ENCODE results near the gene CARD14. TPM values are rescaled to one million over a fixed set of nuclear protein-coding genes. Genes with fewer than 3 reads are reported as not detected.
"Not testable (repeated sequence)": the region's sequence is repeated elsewhere in the genome, so short reads cannot be mapped to it uniquely, and the experiment has no call there.

CARD14 gene
- total and polyA plus RNA-seq, 9 donors: 0.27 to 1.5 (median 0.56) TPM

DNA sequence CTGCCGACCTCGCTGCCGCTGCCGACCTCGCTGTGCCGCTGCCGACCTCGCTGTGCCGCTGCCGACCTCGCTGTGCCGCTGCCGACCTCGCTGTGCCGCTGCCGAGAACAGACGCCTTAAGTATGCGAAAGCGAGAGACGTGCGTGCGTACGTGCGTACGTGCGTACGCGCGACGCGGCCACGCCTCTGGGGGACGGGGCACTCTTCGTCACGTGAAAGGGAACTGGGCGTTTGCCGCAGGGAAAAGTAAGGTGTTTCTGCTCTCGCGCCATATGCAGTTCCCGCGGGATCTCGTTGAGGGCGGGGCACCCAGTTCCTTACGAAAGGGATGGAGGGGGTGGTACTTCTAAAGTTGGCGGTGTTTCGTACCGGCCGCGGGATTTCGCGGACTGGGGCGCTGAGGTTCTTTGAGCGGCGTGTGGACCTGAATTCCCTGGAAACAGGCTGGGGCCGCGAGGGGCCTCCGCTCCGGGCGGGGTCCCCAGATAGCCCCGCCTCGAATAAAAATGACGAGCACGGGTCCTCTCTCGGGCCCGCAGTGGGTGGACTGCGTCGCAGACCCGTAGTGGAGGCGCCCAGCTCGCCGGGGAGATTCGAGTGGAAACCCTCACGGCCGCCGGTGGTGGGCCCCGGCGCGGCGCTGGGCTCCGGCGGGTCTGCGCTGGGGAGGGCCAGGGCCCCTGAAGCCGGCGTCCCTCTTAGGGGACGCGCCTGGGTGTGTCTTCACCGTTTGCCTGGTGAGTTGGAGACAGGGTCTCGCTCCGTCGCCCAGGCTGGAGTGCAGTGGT, 22.6 kb upstream of the CARD14 start, which contains the start of gene EIF4A3:
Gene EIF4A3 (minus strand): TSS at position 94 of the 788 bp plus-strand sequence. CDS start 167 bp downstream, outside the sequence.
- Histone ChIP-seq H3K9me3 (replicated peaks; ENCODE audit: control insufficient read depth, low read depth, low read length) (no peaks in the 10 kb centered on the region), H3K27ac (ENCODE audit: low read length) (peak within 1 kb of the TSS; percentile 97), H3K4me1 (ENCODE audit: control insufficient read depth, insufficient read depth, low read length) (peaks cover 24% of the 10 kb centered on the region), H3K36me3 (ENCODE audit: control insufficient read depth, insufficient read depth, low read length) (peaks cover 30% of the 10 kb centered on the region), H3K4me3 (ENCODE audit: low read length) (peak within 1 kb of the TSS; percentile 97), H3K27me3 (ENCODE audit: control insufficient read depth, insufficient read depth, low read length) (no peaks in the 10 kb centered on the region)
- DNase-seq: peak; percentile 99
- under 1% methylated on average over 86 of the region's 90 CpGs for WGBS (ENCODE audit: insufficient coverage)

DNA sequence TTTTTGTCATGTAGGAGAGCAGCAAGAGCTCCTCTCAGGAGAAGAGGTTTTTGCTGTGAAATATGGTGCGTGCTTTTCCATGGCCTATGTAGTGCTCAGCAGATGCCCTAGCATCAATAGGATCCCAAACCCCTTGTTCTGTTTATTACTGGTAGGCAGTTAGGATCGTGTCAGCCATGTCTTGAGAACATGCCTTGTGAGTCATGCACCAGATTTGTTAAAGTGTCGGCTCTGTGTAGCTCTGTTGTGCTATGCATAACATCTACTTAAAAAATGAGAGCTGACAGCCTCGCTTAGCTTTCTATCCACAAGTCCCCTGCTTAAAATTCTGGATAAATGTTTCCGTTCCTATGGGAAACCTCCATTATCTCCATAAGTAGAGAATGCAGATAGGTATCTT, 18.5 kb upstream of the CARD14 start:
- no peak for DNase-seq
- Histone ChIP-seq H3K27me3 (ENCODE audit: control insufficient read depth, insufficient read depth, low read length) (no peaks in the 10 kb centered on the region), H3K4me3 (ENCODE audit: low read length) (no peak overlapping the region), H3K36me3 (ENCODE audit: control insufficient read depth, insufficient read depth, low read length) (peaks cover 9% of the 10 kb centered on the region), H3K4me1 (ENCODE audit: control insufficient read depth, insufficient read depth, low read length) (peaks cover 10% of the 10 kb centered on the region), H3K9me3 (replicated peaks; ENCODE audit: control insufficient read depth, low read depth, low read length) (no peaks in the 10 kb centered on the region), H3K27ac (ENCODE audit: low read length) (no peak overlapping the region)
- 60% methylated on average over 1 of the region's 5 CpGs for WGBS (ENCODE audit: insufficient coverage)

DNA sequence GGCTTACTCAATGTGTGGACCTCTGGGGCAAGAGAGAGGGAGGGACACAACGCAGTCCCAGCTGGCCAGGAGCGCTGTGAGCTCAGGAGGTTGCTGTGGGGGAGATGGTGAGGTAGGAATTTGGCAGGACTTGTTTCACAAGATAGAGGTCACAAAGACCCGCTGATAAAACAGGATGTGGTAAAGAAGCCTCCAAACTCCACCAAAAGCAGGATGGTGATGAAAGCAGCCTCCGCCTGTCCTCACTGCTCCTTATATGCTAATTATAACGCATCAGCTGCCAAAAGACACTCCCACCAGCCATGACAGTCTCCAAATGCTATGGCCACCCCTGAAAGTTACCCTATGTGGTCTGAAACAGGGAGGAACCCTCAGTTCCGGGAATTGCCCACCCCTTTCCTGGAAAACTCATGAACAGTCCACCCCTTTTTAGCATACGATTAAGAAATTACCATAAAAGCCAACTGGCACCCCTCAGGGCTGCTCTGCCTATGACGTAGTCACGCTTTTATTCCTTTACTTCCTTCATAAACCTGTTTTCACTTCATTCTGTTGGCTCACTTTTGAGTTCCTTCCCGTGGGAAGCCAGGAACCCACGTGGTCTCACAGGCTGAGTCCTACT, 17.6 kb upstream of the CARD14 start:
- no peaks in the 10 kb centered on the region for H3K9me3 ChIP-seq (replicated peaks; ENCODE audit: control insufficient read depth, low read depth, low read length)
- H3K4me3 ChIP-seq (ENCODE audit: low read length): no peak overlapping the region
- H3K27ac ChIP-seq (ENCODE audit: low read length): no peak overlapping the region
- H3K4me1 ChIP-seq (ENCODE audit: control insufficient read depth, insufficient read depth, low read length): peaks cover 10% of the 10 kb centered on the region
- peaks cover 9% of the 10 kb centered on the region for H3K36me3 ChIP-seq (ENCODE audit: control insufficient read depth, insufficient read depth, low read length)
- no peaks in the 10 kb centered on the region for H3K27me3 ChIP-seq (ENCODE audit: control insufficient read depth, insufficient read depth, low read length)
- WGBS (ENCODE audit: insufficient coverage): 61% methylated on average over 9 of the region's 11 CpGs
- DNase-seq: no peak

DNA sequence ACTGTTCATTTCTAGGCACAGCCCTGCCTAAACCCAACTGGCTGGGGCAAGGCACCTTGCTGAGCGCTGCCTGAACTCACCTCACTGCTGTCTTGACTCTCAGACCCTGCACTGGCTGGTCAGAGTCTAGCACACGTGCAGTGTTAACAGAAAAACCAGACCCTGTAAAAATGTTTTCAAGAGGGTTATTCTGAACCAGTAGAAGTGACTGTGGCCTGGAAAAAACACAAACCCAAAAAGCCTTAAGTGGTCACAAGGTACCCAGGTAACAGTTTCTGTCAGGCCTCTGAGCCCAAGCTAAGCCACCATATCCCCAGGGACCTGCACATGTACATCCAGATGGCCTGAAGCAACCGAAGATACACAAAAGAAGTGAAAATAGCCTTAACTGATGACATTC, 16.8 kb upstream of the CARD14 start:
- Histone ChIP-seq H3K4me1 (ENCODE audit: control insufficient read depth, insufficient read depth, low read length) (peaks cover 9% of the 10 kb centered on the region), H3K36me3 (ENCODE audit: control insufficient read depth, insufficient read depth, low read length) (peaks cover 9% of the 10 kb centered on the region), H3K27ac (ENCODE audit: low read length) (no peak overlapping the region), H3K4me3 (ENCODE audit: low read length) (no peak overlapping the region), H3K27me3 (ENCODE audit: control insufficient read depth, insufficient read depth, low read length) (no peaks in the 10 kb centered on the region), H3K9me3 (replicated peaks; ENCODE audit: control insufficient read depth, low read depth, low read length) (no peaks in the 10 kb centered on the region)
- 61% methylated on average over 3 of the region's 3 CpGs for WGBS (ENCODE audit: insufficient coverage)
- DNase-seq: no peak

DNA sequence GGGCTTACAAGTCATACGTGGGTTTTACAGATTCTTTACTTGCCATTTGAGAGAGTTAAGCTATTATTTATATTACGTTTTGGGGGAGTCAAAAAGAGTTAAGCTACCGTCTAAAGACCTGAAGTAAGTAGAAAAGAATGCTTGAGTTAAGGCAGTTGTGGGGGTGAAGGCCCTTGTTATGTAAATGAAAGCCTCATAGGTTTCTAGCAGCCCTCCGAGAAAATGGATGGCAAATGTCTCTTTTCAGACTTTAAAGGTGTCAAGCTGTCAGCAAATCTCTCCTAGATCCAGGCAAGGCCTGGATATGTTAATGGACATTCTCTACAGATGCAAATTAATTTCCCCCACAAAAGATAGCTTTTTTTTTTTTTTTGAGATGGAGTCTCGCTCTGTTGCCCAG, 15.7 kb upstream of the CARD14 start:
- H3K36me3 ChIP-seq (ENCODE audit: control insufficient read depth, insufficient read depth, low read length): peaks cover 9% of the 10 kb centered on the region
- H3K4me1 ChIP-seq (ENCODE audit: control insufficient read depth, insufficient read depth, low read length): peaks cover 6% of the 10 kb centered on the region
- 63% methylated on average over 2 of the region's 5 CpGs for WGBS (ENCODE audit: insufficient coverage)
- no peak overlapping the region for H3K27ac ChIP-seq (ENCODE audit: low read length)
- no peak overlapping the region for H3K4me3 ChIP-seq (ENCODE audit: low read length)
- DNase-seq: no peak
- no peaks in the 10 kb centered on the region for H3K9me3 ChIP-seq (replicated peaks; ENCODE audit: control insufficient read depth, low read depth, low read length)
- H3K27me3 ChIP-seq (ENCODE audit: control insufficient read depth, insufficient read depth, low read length): no peaks in the 10 kb centered on the region

DNA sequence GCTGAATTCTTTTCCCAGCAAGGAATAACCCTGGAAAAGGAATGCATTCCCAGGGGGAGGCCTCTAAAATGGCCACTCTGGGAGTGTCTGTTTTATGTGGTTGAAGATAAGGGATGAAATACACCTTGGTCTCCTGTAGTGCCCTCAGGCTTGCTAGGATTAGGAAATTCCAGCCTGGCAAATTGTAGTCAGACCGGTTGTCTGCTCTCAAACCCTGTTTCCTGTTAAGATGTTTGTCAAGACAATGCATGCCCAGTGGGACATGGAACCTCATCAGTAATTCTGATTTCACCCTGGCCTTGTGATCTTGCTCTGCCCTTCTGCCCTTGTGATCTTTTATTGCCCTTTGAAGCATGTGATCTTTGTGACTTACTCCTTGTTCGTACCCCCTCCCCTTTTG, 14.2 kb upstream of the CARD14 start:
- H3K36me3 ChIP-seq (ENCODE audit: control insufficient read depth, insufficient read depth, low read length); H3K4me1 ChIP-seq (ENCODE audit: control insufficient read depth, insufficient read depth, low read length); H3K4me3 ChIP-seq (ENCODE audit: low read length); DNase-seq; H3K27me3 ChIP-seq (ENCODE audit: control insufficient read depth, insufficient read depth, low read length); H3K27ac ChIP-seq (ENCODE audit: low read length); H3K9me3 ChIP-seq (replicated peaks; ENCODE audit: control insufficient read depth, low read depth, low read length): not testable (repeated sequence)
- no CpG with 5 or more reads among the region's 2 CpGs for WGBS (ENCODE audit: insufficient coverage)

DNA sequence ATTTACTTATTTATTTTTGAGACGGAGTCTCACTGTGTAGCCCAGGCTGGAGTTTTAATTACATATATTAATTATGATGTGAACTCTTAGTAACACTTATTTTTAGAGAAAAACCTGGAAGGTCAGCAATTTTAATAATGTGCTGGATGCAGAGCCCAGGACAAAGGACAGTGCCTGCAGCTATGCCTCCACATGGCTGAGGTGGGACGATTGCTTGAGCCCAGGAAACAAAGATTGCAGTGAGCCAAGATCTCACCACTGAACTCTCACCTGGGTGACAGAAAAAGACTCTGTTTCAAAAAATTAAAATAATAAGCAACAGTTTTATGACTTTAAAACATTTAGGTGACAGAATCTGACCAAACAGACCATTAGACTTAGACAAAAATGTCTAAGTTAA, 11.0 kb upstream of the CARD14 start:
- Histone ChIP-seq H3K4me1 (ENCODE audit: control insufficient read depth, insufficient read depth, low read length) (peaks cover 6% of the 10 kb centered on the region), H3K27ac (ENCODE audit: low read length) (no peak overlapping the region), H3K9me3 (replicated peaks; ENCODE audit: control insufficient read depth, low read depth, low read length) (no peaks in the 10 kb centered on the region), H3K36me3 (ENCODE audit: control insufficient read depth, insufficient read depth, low read length) (no peaks in the 10 kb centered on the region), H3K4me3 (ENCODE audit: low read length) (no peak overlapping the region), H3K27me3 (ENCODE audit: control insufficient read depth, insufficient read depth, low read length) (peaks cover 4% of the 10 kb centered on the region)
- WGBS (ENCODE audit: insufficient coverage): no CpG with 5 or more reads among the region's 2 CpGs
- DNase-seq: no peak

DNA sequence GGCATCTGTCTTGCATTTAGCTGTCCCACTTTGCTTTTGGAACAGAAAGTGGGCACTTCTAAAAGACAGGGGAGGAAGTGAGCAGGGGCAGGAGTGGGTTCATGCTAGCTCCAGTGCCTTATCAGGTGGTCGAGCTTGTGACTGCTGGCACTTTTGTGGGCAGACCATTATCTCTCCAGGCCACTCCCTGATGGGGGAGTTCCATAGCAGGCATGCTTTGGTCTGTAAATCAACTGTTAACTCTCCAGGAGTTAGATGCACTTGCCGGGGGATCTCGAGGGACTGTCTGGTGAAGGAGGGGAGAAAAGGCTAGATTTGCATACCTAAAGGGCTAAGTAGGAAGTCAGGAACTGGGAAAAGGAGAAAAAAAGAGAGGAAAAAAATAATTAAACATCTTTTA, 9.3 kb upstream of the CARD14 start:
- H3K9me3 ChIP-seq (replicated peaks; ENCODE audit: control insufficient read depth, low read depth, low read length): no peaks in the 10 kb centered on the region
- H3K27ac ChIP-seq (ENCODE audit: low read length): no peak overlapping the region
- peaks cover 4% of the 10 kb centered on the region for H3K27me3 ChIP-seq (ENCODE audit: control insufficient read depth, insufficient read depth, low read length)
- peaks cover 6% of the 10 kb centered on the region for H3K4me1 ChIP-seq (ENCODE audit: control insufficient read depth, insufficient read depth, low read length)
- DNase-seq: no peak
- H3K4me3 ChIP-seq (ENCODE audit: low read length): no peak overlapping the region
- no peaks in the 10 kb centered on the region for H3K36me3 ChIP-seq (ENCODE audit: control insufficient read depth, insufficient read depth, low read length)
- WGBS (ENCODE audit: insufficient coverage): 28% methylated on average over 3 of the region's 3 CpGs

DNA sequence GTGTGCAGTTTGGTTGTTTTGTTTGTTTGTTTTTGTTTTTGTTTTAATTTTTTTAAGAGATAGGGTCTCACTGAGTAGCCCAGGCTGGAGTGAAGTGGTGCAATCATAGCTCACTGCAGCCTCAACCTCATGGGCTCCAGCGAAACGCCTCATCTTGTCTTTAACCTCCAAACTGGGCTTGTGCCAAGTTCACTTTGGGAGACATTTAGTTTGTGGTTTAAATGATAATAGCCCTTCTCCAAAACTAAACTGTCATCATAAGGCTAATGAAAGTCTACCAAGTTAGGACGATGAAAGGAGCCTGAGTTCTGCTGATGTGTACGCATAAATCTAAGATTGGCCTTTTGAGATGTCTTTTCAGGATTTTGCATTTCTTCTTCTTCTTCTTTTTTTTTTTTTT, 6.5 kb upstream of the CARD14 start:
- Histone ChIP-seq H3K27ac (ENCODE audit: low read length) (no peak overlapping the region), H3K36me3 (ENCODE audit: control insufficient read depth, insufficient read depth, low read length) (no peaks in the 10 kb centered on the region), H3K9me3 (replicated peaks; ENCODE audit: control insufficient read depth, low read depth, low read length) (no peaks in the 10 kb centered on the region), H3K4me1 (ENCODE audit: control insufficient read depth, insufficient read depth, low read length) (peaks cover 6% of the 10 kb centered on the region), H3K4me3 (ENCODE audit: low read length) (no peak overlapping the region), H3K27me3 (ENCODE audit: control insufficient read depth, insufficient read depth, low read length) (peaks cover 4% of the 10 kb centered on the region)
- DNase-seq: no peak
- no CpG with 5 or more reads among the region's 4 CpGs for WGBS (ENCODE audit: insufficient coverage)

DNA sequence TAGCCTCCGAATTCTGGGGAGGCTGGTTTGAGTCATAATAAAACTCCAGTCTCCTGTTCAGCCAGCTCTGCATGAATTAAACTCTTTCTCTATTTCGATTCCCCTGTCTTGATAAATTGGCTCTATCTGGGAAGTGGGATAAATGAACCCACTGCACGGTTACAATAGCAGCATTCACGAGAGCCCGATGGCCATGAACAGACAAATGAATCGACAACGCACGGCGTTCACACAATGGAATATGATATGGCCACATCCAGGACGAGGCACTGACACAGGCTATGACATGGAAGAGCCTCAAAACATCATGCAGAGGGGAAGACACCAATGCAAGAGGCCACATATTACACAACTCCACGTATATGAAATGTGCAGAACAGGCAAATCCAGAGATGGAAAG, 5.6 kb upstream of the CARD14 start:
- Histone ChIP-seq H3K9me3 (replicated peaks; ENCODE audit: control insufficient read depth, low read depth, low read length) (no peaks in the 10 kb centered on the region), H3K27ac (ENCODE audit: low read length) (no peak overlapping the region), H3K36me3 (ENCODE audit: control insufficient read depth, insufficient read depth, low read length) (no peaks in the 10 kb centered on the region), H3K27me3 (ENCODE audit: control insufficient read depth, insufficient read depth, low read length) (peaks cover 4% of the 10 kb centered on the region), H3K4me3 (ENCODE audit: low read length) (no peak overlapping the region), H3K4me1 (ENCODE audit: control insufficient read depth, insufficient read depth, low read length) (peaks cover 6% of the 10 kb centered on the region)
- no peak for DNase-seq
- WGBS (ENCODE audit: insufficient coverage): 91% methylated on average over 7 of the region's 11 CpGs

All from muscle of leg (tissue), 11 donors.